ENCODE results near the gene PIGN. TPM values are rescaled to one million over a fixed set of nuclear protein-coding genes. Genes with fewer than 3 reads are reported as not detected.

PIGN gene
- total RNA-seq, 1 experiment from 2014 or later: 21.4 TPM

DNA sequence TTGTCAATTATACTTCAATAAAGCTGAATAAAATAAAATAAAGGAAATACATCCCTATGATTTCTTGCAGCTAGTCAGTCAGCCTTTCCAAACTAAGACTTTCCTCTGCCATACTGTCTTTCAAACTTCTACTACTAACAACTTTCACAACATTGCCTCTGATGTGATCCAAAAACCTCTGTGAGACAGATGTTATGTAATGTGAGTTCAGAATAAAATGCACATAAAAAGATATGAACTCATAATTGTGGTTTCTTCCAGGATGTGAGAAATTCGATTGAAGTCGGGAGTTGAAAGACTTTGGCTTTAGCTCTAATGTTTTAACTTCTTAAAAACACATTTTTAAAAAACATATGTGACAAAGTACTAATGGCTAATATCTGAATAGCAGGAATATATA lies 98.7 kb downstream of the PIGN start:
- Histone ChIP-seq H3K4me3 (ENCODE audit: low read depth in 2 of 2, low read length in 2 of 2) (no peak overlapping the region), H3K4me1 (ENCODE audit: control insufficient read depth, insufficient read depth, low read length) (no peaks in the 10 kb centered on the region), H3K27ac (ENCODE audit: low read length) (no peak overlapping the region), H3K36me3 (ENCODE audit: control insufficient read depth, insufficient read depth, low read length) (no peaks in the 10 kb centered on the region; the same call in 1 of the 2 replicates), H3K27me3 (ENCODE audit: control insufficient read depth, insufficient read depth, low read length) (no peaks in the 10 kb centered on the region), H3K9me3 (ENCODE audit: control insufficient read depth, insufficient read depth, low read depth, low read length) (no peaks in the 10 kb centered on the region)
- CTCF ChIA-PET: no interaction called here
- TF ChIP-seq TCF7L2 (IDR thresholded peaks at IDR 0.05; ENCODE audit: low read depth, low read length) (no peak), SIN3A (IDR thresholded peaks at IDR 0.05; ENCODE audit: borderline replicate concordance, insufficient read depth, low read depth, low read length) (no peak), POLR2AphosphoS5 (IDR thresholded peaks at IDR 0.05; ENCODE audit: low read depth, low read length) (no peak)
- TF ChIP-seq, protein P1, sequence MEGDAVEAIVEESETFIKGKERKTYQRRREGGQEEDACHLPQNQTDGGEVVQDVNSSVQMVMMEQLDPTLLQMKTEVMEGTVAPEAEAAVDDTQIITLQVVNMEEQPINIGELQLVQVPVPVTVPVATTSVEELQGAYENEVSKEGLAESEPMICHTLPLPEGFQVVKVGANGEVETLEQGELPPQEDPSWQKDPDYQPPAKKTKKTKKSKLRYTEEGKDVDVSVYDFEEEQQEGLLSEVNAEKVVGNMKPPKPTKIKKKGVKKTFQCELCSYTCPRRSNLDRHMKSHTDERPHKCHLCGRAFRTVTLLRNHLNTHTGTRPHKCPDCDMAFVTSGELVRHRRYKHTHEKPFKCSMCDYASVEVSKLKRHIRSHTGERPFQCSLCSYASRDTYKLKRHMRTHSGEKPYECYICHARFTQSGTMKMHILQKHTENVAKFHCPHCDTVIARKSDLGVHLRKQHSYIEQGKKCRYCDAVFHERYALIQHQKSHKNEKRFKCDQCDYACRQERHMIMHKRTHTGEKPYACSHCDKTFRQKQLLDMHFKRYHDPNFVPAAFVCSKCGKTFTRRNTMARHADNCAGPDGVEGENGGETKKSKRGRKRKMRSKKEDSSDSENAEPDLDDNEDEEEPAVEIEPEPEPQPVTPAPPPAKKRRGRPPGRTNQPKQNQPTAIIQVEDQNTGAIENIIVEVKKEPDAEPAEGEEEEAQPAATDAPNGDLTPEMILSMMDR (IDR thresholded peaks at IDR 0.05): no peak
- TF ChIP-seq, protein P2, sequence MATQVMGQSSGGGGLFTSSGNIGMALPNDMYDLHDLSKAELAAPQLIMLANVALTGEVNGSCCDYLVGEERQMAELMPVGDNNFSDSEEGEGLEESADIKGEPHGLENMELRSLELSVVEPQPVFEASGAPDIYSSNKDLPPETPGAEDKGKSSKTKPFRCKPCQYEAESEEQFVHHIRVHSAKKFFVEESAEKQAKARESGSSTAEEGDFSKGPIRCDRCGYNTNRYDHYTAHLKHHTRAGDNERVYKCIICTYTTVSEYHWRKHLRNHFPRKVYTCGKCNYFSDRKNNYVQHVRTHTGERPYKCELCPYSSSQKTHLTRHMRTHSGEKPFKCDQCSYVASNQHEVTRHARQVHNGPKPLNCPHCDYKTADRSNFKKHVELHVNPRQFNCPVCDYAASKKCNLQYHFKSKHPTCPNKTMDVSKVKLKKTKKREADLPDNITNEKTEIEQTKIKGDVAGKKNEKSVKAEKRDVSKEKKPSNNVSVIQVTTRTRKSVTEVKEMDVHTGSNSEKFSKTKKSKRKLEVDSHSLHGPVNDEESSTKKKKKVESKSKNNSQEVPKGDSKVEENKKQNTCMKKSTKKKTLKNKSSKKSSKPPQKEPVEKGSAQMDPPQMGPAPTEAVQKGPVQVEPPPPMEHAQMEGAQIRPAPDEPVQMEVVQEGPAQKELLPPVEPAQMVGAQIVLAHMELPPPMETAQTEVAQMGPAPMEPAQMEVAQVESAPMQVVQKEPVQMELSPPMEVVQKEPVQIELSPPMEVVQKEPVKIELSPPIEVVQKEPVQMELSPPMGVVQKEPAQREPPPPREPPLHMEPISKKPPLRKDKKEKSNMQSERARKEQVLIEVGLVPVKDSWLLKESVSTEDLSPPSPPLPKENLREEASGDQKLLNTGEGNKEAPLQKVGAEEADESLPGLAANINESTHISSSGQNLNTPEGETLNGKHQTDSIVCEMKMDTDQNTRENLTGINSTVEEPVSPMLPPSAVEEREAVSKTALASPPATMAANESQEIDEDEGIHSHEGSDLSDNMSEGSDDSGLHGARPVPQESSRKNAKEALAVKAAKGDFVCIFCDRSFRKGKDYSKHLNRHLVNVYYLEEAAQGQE (IDR thresholded peaks at IDR 0.05; ENCODE audit: insufficient read depth in 1 of 2, low read depth in 2 of 2, low read length in 1 of 2): no peak
- BruUV-seq (replicated peaks): no TSS peak
- ATAC-seq (no peak), DNase-seq (ENCODE audit: low read depth, low spot score) (no peak)
- intact Hi-C loops (cut with micrococcal nuclease; ENCODE audit: unreplicated experiment): no loop called here
- in situ Hi-C loops (cut with HindIII; ENCODE audit: low pct_unique_long_range_greater_than_20kb, low sequenced_read_pairs): no loop called here
- POLR2A ChIA-PET: no interaction called here

DNA sequence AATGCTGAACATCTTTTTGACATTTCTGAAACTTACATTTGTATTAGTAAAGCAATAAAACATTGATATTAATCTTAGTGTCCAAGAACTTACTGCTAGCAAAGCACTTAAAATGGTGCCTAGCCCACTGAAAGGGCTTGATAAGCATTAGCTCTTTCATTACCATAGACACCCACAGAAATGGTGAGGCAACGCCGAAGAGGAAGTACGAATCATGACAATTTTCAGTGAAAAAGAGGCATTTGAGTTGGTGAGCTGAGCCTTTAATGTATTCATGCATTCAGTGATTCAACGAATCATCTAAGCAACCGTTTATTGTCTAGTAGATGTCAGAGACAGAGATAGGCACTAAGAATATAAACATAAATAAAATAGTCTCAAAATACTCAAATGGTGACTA lies 101.1 kb downstream of the PIGN start:
- Histone ChIP-seq H3K4me3 (ENCODE audit: low read depth in 2 of 2, low read length in 2 of 2) (no peak overlapping the region), H3K4me1 (ENCODE audit: control insufficient read depth, insufficient read depth, low read length) (no peaks in the 10 kb centered on the region), H3K27me3 (ENCODE audit: control insufficient read depth, insufficient read depth, low read length) (no peaks in the 10 kb centered on the region), H3K9me3 (ENCODE audit: control insufficient read depth, insufficient read depth, low read depth, low read length) (no peaks in the 10 kb centered on the region), H3K27ac (ENCODE audit: low read length) (no peak overlapping the region), H3K36me3 (ENCODE audit: control insufficient read depth, insufficient read depth, low read length) (no peaks in the 10 kb centered on the region; the same call in 1 of the 2 replicates)
- ChIA-PET CTCF (interaction anchor here (0.5 kb wide), 1 partner anchor 162 kb away, joined by 3 read pairs; no protein-coding TSS in a partner anchor), POLR2A (no interaction called here)
- TF ChIP-seq POLR2AphosphoS5 (IDR thresholded peaks at IDR 0.05; ENCODE audit: low read depth, low read length) (no peak), SIN3A (IDR thresholded peaks at IDR 0.05; ENCODE audit: borderline replicate concordance, insufficient read depth, low read depth, low read length) (no peak), TCF7L2 (IDR thresholded peaks at IDR 0.05; ENCODE audit: low read depth, low read length) (no peak)
- TF ChIP-seq, protein P2 (IDR thresholded peaks at IDR 0.05; ENCODE audit: insufficient read depth in 1 of 2, low read depth in 2 of 2, low read length in 1 of 2): no peak
- TF ChIP-seq, protein P1 (IDR thresholded peaks at IDR 0.05): no peak
- in situ Hi-C loops (cut with HindIII; ENCODE audit: low pct_unique_long_range_greater_than_20kb, low sequenced_read_pairs) (no loop called here), intact Hi-C loops (cut with micrococcal nuclease; ENCODE audit: unreplicated experiment) (no loop called here)
- BruUV-seq (replicated peaks): no TSS peak
- ATAC-seq: no peak
- DNase-seq (ENCODE audit: low read depth, low spot score): no peak
